GM19463 (cell line): Measurements from ENCODE around the gene TOB1.
"Not testable (repeated sequence)": the region's sequence is repeated elsewhere in the genome, so short reads cannot be mapped to it uniquely, and the experiment has no call there.

Experiments used
- ATAC-seq: cut with Tn5 transposase; IDR thresholded peaks from one replicate; pipeline ENCODE4 v1.9.1; 2021; ENCODE audit warnings: mild to moderate bottlenecking, moderate library complexity; ENCODE audit not compliant: unreplicated experiment

TOB1 gene

DNA sequence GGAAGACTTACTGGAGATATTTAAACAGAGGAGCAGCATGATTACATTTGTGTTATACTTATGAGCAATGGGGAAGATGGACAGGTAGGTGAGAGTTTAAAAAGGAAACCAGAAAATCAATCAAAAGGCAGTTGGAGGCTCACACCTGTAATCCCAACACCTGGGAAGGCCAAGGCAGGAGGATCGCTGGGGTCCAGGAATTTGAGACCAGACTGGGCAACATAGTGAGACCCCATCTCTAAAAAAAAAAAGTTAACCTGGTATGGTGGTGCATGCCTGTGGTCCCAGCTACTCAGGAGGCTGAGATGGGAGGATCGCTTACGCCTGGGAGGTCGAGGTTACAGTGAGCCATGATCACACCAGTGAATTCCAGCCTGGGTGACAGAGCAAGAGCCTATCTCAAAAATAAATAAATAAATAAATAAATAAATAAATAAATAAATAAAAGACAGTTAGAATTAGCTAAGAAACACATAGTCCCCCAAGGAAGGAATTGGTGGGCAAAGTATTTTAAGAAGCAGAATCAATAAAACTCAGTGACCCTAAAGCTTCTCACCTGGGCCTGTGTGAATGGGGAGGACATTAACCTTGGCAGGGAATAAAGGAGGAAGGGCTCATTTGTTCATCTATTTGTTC is 32.3 kb upstream of the TOB1 start:
- ATAC-seq: no peak

GRCh38 chr17:50894513-50894912 is 28.4 kb upstream of the TOB1 start:
- not testable (repeated sequence) for ATAC-seq

- ATAC-seq: no peak
Observed at GRCh38 chr17:50893183-50893993, 27.2 kb upstream of the TOB1 start.

DNA sequence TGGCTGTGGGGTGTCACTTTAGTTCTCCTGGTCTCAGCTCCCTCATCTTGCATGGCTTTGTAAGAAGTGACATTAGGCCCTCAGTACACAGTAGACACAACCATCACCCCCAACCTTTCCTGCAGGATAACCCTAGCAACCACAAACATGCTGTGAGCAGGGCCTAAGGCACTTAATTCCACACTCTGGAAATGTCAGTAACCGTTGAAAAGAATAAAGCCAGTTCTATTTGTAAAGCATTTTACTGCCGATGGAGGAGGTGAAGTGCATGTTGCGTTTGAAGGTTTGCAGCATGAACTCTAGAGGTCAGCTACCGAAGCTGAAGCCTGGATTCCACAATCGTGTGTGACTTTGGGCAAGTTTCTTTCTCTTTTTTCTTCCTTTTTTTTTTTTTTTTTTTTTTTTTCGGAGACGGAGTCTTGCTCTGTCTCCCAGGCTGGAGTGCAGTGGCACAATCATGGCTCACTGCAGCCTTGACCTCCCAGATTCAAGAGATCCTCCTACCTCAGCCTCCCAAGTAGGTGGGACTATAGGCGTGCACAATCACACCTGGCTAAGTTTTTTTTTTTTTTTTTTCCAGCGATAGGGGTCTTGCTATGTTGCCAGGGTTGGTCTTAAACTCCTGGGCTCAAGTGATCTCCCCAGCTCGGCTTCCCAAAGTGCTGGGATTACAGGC is 26.1 kb upstream of the TOB1 start:
- no peak for ATAC-seq

DNA sequence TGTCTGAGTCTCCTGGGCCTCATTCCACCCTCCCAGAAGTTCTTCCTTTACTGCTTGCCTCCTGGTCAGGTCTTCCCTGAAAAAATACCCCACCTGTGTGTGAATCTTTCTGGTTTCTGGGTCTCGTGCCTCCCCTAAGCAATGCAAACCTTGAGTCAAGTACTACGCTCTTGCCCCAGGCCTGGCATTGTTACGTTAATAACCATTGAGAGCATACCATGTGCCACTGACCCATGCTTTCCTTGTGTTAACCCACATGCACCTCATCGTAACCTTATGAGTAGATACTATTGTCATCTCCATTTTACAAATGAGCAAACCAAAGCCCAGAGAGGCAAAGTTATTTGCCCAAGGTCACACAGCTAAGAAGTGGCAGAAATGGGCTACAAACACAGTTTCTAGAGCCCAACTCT is 25.4 kb upstream of the TOB1 start:
- no peak for ATAC-seq

DNA sequence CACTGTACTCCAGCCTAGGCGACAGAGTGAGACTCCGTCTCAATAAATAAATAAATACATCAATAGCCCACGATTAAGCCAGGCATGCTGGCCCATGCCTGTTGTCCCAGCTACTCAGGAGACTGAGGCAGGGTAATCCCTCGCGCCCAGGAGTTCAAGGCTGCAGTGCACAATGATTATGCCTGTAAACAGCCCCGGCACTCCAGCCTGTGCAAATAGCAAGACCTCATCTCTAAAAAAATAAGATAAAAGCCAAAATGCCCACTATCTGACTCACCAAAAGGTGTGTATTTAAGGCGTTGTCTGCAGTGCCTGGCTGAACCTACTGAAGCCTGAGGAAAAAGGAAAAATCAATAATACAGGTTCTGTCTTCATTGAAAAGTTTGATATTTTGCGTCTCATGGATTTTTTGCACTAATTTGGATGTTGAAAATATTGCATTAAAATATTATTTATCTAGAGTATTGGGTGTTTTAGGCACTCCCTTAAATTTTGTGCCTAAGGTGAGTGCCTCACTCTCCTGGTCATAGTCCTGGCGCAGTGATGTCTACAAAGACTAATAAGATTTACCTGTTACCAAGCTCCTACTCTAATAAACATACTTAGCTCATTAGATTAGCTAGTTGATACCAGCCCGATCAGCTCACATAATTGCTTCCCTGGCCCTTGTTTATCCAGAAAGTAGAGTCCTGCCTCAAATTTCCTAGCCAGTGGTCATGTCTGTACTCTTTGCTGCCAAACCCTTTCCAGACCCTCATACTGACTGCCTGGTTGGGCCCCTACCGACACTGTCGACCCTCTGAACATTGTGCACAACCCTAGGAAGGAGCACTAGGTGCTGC is 24.7 kb upstream of the TOB1 start:
- no peak for ATAC-seq

DNA sequence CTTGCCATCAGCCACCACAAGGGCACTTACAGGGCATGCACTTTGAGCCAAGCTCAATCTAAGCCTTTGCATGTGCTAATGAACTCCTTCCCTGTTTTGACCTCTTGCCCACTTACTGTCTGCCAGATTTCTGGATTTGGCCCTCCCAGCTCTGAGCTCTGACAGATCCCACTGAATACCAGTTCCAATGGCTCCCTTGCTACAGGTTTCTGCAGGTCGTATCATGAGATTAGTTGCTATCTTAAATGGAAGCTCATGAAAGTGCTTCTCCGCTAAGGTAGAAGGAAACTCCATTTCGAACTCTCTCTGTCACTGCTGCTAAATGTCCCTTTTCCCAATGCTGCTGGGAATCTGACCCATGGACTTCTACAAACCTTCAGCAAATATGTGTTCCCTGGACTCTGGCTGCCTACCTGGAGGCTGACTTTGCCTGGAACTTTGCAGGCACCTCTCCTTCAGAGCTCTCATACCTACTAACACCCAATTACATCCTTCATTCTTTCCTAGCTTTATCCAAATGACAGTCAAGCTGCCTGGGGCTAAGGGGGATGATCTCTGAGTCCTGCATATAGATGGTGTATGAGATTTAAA is 23.5 kb upstream of the TOB1 start:
- ATAC-seq: no peak

- no peak for ATAC-seq
Observed at GRCh38 chr17:50887705-50888245, 21.6 kb upstream of the TOB1 start.

DNA sequence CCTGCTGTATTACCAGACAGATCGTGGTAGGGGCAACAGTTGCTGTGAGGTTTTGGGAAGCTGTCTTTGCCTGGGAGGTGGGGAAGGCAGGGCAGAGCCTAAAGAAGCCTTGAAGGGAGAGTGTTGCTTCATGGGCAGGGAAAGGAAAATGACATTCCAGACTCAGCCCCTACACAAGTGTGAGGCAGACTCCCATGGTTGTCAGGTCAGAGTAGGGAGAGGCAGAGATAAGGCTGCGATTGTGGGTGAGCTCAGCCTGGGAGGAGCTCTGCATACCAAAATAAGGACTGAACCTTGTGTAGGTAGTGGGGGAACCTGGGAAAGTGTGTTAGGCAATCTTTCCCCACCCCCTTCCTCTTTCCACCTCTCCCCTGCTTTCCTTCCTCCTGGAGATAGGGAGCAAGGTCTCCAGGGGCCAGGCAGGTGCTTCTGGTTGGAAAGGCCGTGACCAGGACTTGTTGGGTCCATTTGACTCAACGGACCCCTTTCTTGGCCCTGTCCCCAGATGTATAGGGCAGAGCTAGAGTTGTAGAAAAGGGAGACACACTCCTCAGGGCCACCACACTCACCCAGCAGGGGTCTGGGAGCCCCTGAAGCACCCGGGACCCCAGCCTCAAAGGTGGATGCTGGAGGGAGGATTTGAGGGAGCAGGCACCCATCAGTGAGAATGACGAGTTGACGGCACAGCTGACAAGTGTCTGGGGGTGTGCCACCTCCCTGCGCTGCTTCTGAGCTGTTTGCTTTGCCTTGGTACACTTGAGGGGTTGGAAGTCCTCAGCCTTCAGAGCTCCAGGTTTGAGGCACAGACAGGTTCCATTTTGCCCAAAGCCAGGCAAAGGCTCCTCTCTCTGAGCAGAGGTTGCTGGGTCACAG is 18.5 kb upstream of the TOB1 start:
- no peak for ATAC-seq

DNA sequence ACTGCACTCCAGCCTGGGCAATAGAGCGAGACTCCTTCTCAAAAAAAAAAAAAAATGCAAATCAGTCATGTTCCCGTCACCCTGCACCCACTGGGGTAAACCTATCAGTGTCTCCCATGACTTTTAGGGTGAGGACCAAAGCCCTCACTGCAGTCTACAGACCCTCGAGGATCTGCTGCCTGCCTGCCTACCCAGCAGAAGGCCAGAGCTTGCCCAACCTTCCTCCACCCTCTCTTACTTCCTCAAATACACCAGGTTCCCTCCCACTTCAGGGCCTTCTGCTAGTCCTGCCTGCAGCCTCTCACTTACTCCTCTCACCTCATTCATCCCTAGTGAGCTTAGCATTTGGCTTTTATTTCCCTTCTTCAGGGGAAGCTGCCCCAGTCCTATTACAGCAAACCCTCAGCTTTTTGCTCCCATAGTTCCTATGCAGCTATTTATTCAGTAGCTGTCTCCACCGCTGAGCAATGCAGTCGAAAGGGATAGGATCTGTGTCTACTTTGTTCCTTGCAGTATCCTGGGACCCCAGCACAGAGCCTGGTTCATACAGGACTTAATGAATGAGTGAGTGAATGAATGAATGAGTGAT is 17.8 kb upstream of the TOB1 start:
- ATAC-seq: no peak

GRCh38 chr17:50882851-50883250 is 16.7 kb upstream of the TOB1 start:
- no peak for ATAC-seq

GRCh38 chr17:50881182-50881581 is 15.0 kb upstream of the TOB1 start:
- no peak for ATAC-seq

DNA sequence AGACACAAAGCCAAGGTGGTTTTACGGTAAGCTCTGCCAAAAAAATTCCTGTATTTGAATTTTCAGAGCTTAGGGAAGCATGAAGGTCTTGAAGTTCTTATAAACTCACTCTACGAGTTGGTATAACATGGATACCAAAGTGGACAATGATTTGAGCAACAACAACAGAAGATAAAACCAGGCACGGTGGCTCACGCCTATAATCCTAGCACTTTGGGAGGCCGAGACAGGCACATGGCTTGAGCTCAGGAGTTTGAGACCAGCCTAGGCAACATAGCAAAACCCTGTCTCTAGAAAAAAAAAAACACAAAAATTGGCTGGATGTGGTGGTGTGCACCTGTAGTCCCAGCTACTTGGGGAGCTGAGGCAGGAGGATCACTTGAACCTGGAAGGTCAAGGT is 12.9 kb upstream of the TOB1 start:
- ATAC-seq: no peak

- ATAC-seq: no peak
Observed at GRCh38 chr17:50877838-50878237, 11.7 kb upstream of the TOB1 start.

- ATAC-seq: not testable (repeated sequence)
Observed at GRCh38 chr17:50877042-50877441, 10.9 kb upstream of the TOB1 start.

GRCh38 chr17:50875074-50875473 is 8.9 kb upstream of the TOB1 start:
- no peak for ATAC-seq

DNA sequence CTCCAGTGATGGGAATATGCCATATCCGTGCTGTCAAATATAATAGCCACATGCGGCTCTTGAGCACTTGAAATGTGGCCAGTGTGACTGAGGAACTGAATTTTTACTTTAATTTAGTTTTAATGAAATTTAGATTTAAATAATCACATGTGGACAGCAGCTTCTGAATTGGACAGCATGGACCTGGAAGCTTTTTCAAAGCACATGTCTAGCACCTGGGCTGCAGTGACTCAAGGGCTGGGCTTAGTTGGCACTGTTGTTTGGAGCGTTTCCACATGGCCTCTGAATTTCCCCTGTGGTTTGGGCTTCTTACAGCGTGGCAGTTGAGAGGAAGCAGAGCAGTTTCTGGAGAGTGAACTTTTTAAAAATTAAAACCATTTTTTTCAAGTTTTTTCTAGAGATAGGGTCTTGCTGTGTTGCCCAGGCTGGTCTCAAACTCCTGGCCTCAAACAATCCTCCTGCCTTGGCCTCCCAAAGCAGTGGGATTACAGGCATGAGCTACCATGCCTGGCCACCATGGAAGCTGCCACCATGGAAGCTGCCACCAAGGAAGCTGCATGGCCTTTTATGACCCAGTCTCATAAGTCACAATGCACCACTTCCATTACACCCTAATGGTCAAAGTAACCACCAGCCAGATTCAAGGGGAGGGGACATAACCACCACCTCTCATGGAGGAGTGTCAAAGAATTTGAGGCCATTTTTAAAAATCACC is 6.7 kb upstream of the TOB1 start:
- no peak for ATAC-seq

DNA sequence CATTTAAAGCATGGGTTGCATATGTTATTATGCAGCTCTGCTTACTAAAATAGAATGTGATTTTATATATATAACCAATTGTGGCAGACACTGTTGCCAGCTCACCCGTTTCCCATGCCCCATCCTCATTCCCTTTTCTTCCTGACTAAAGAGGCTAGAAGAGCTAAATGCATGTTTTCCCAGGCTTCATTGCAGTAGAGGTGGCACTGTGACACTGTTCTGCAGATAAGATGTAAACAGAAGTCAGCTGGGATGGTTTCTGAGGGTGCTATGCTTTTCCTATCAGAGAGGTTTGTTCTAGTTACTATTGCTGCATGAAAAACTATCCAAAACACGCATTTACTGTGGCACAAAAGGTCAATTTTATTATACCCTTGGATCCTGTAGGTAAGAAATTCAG is 5.7 kb upstream of the TOB1 start:
- ATAC-seq: no peak
